IPS-18c (cell line): ENCODE results near the gene NEK11.

Experiments
- H3K4me3 ChIP-seq: 2 replicates; pipeline ENCODE4 v1.7.0; 2013; ENCODE audit warnings: low read depth, mild to moderate bottlenecking, low read length, moderate library complexity; ENCODE audit not compliant: insufficient read depth
- H3K9me3 ChIP-seq: one replicate; pipeline ENCODE4 v1.6.1; 2013; ENCODE audit warnings: mild to moderate bottlenecking, low read length, moderate library complexity; ENCODE audit not compliant: control insufficient read depth, insufficient read depth

NEK11 gene

GRCh38 chr3:131387796-131388489, 361.3 kb downstream of the NEK11 start:
- no peak overlapping the region for H3K4me3 ChIP-seq
- H3K9me3 ChIP-seq = no peaks in the 10 kb centered on the region

- Histone ChIP-seq H3K9me3 (no peaks in the 10 kb centered on the region), H3K4me3 (no peak overlapping the region)
Measured at GRCh38 chr3:131388490-131388799, 361.8 kb downstream of the NEK11 start.

- Histone ChIP-seq H3K4me3 (no peak overlapping the region), H3K9me3 (no peaks in the 10 kb centered on the region)
Measured at GRCh38 chr3:131390331-131390730, 363.7 kb downstream of the NEK11 start.

- no peak overlapping the region for H3K4me3 ChIP-seq
- no peaks in the 10 kb centered on the region for H3K9me3 ChIP-seq
Measured at GRCh38 chr3:131393051-131393450, 366.4 kb downstream of the NEK11 start.

GRCh38 chr3:131393868-131394267, 367.2 kb downstream of the NEK11 start:
- Histone ChIP-seq H3K4me3 (no peak overlapping the region), H3K9me3 (no peaks in the 10 kb centered on the region)

GRCh38 chr3:131394400-131394799, 367.7 kb downstream of the NEK11 start:
- Histone ChIP-seq H3K9me3 (no peaks in the 10 kb centered on the region), H3K4me3 (no peak overlapping the region)

GRCh38 chr3:131396170-131396569, 369.5 kb downstream of the NEK11 start:
- Histone ChIP-seq H3K9me3 (no peaks in the 10 kb centered on the region), H3K4me3 (no peak overlapping the region)

- no peak overlapping the region for H3K4me3 ChIP-seq
Measured at GRCh38 chr3:131397889-131398288, 371.2 kb downstream of the NEK11 start.

More at GRCh38 chr3:131397889-131398288, 371.2 kb downstream of the NEK11 start:
- H3K9me3 ChIP-seq = no peaks in the 10 kb centered on the region
